Ovary (tissue), 3 donors: ENCODE data around the gene NEK4.

Experiments used
- POLR2A ChIP-seq: fragments of 450-650 bp; IDR thresholded peaks from one replicate; pipeline ENCODE4 v1.6.1; 2017; ENCODE audit warnings: antibody characterized with exemption, mild to moderate bottlenecking, moderate library complexity
- TF ChIP-seq, protein P1 (sequence below), 3 donors: fragments of 450-650 bp in 2 of 3; fragments of 200-600 bp in 1 of 3; IDR thresholded peaks; one replicate each; pipeline versions ENCODE4 v1.5.1 to v1.8.0; 2016 to 2022; ENCODE audit warnings: antibody characterized with exemption in 3 of 3, mild to moderate bottlenecking in 1 of 3
- donor health status: DM: no; HTN: no; CAD: no.

DNA sequence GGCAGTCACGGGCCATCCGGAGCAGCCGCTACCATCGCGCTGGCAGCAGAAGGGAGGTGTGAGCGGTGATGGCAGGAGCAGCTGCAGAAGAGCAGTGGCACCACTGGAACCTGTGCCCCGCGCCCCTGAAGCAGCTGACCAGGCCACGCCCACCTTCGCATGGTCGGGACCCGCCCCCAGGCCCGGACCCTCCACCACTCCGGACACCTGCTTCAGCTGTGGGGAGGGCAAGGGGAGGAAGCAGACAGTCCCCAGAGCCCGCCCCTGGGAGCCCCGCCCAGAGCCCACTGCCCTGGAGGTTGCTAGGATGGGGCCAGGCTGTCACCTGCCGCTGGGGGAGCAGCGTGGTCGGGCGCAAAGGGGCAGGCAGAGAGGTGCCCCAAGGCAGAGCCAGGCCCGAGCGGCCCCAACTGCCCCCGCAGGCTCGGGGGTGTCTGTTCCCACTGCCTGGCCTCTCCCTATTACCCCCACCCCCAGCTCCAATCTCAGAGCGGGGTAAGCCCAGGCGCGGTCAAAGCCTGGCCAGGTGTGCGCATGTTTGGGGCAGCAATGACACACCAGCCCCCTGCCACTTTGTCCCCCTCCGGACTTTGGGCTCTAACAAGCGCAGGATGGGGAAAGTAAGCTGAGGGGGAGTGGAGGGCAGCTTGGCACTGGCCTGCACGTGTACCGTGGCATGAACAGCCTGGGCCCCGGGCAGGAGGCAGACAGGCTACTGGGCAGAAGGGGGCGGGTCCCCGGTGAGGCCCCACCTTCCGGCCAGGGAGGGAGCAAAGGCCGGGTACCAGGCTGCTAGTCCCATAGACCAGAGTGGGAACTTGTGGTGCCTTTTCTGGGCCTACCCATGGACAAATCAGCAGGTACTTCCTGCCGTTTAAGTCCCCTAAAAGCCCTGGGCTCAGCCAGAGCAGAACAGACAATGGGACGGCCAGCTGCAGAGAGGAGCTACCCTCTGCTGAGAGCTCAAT is 56.1 kb downstream of the NEK4 start:
- TF ChIP-seq, protein P1, sequence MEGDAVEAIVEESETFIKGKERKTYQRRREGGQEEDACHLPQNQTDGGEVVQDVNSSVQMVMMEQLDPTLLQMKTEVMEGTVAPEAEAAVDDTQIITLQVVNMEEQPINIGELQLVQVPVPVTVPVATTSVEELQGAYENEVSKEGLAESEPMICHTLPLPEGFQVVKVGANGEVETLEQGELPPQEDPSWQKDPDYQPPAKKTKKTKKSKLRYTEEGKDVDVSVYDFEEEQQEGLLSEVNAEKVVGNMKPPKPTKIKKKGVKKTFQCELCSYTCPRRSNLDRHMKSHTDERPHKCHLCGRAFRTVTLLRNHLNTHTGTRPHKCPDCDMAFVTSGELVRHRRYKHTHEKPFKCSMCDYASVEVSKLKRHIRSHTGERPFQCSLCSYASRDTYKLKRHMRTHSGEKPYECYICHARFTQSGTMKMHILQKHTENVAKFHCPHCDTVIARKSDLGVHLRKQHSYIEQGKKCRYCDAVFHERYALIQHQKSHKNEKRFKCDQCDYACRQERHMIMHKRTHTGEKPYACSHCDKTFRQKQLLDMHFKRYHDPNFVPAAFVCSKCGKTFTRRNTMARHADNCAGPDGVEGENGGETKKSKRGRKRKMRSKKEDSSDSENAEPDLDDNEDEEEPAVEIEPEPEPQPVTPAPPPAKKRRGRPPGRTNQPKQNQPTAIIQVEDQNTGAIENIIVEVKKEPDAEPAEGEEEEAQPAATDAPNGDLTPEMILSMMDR (IDR thresholded peaks at IDR 0.05), result no peak
- no peak for TF ChIP-seq POLR2A
